HFF-Myc (cell line): ENCODE measurements around the gene TAT.

Experiments used
- DNase-seq: peaks from one replicate; pipeline ENCODE4 v3.0.0-alpha.2; 2011; ENCODE audit warnings: low read depth; ENCODE audit errors: extremely low read depth
- H3K4me3 ChIP-seq: replicated peaks from 2 replicates; pipeline ENCODE4 v1.5.1; 2011; ENCODE audit warnings: low read depth, mild to moderate bottlenecking, control low read depth, low read length
- CTCF ChIP-seq: IDR thresholded peaks from 2 replicates; pipeline ENCODE4 v1.5.1; 2012; ENCODE audit warnings: mild to moderate bottlenecking, low read depth, low read length, control low read depth; ENCODE audit errors: missing control alignments

The TAT gene

GRCh38 chr16:71520550-71520949, 56.3 kb downstream of the TAT start:
- TF ChIP-seq CTCF = no peak
- no peak overlapping the region for H3K4me3 ChIP-seq
- DNase-seq = no peak
